ENCODE measurements around the gene BTBD16. TPM values are rescaled to one million over a fixed set of nuclear protein-coding genes. Genes with fewer than 3 reads are reported as not detected.

Gene BTBD16
- total and polyA plus RNA-seq, 2 of the 13 experiments (the other 11 are each of a cell fraction or from before 2014, with no cell fraction given): 5.0 to 11.9 TPM

DNA sequence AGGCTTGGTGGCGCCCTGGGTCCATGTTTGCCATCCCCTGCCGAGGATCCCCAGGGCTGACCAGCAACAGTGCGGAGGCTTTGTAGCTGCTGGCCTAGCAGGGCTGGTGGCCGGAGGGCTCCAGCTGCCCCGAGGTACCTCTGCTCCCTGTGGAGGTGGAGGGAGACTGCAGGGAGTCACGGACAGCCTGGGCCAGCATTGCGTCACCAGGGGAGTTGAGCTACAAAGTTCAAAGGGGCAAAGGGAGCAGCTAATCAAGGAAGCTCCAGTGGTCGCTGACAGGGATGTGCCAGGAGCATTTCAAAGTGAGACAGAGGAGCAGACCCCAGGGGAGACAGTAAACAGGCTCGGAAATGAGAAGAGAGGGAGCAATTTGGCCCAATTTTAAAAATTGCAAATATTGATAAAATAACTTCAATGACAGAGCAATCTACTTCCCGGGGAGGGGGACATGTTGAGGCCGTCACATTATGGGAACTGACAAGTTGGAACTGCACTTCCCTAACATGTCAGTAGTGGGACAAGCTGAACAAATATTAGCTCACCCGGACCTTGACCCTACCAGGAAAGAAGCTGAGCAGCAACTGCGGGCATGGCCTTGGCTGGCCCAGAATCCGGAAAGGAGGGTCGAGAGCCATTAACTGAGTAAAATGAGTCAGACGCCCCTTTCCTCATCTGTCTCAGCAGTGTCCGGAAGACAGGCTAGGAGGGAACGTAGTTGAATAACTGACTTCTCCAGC is 39.4 kb downstream of the BTBD16 start (continued):
- 0 out of 2 replicates have a peak, but pooled peaks have one; percentile 52 for TF ChIP-seq KDM3A (CRISPR knock-in tag; IDR thresholded peaks at IDR 0.05; ENCODE audit: low read depth)
- TF ChIP-seq RXRB (CRISPR knock-in tag; IDR thresholded peaks at IDR 0.05; ENCODE audit: borderline replicate concordance): peak; percentile 94
- TF ChIP-seq TIGD3 (CRISPR knock-in tag; IDR thresholded peaks at IDR 0.05; ENCODE audit: borderline replicate concordance): 0 out of 2 replicates have a peak, but pooled peaks have one; percentile 47
- TF ChIP-seq, protein P1, sequence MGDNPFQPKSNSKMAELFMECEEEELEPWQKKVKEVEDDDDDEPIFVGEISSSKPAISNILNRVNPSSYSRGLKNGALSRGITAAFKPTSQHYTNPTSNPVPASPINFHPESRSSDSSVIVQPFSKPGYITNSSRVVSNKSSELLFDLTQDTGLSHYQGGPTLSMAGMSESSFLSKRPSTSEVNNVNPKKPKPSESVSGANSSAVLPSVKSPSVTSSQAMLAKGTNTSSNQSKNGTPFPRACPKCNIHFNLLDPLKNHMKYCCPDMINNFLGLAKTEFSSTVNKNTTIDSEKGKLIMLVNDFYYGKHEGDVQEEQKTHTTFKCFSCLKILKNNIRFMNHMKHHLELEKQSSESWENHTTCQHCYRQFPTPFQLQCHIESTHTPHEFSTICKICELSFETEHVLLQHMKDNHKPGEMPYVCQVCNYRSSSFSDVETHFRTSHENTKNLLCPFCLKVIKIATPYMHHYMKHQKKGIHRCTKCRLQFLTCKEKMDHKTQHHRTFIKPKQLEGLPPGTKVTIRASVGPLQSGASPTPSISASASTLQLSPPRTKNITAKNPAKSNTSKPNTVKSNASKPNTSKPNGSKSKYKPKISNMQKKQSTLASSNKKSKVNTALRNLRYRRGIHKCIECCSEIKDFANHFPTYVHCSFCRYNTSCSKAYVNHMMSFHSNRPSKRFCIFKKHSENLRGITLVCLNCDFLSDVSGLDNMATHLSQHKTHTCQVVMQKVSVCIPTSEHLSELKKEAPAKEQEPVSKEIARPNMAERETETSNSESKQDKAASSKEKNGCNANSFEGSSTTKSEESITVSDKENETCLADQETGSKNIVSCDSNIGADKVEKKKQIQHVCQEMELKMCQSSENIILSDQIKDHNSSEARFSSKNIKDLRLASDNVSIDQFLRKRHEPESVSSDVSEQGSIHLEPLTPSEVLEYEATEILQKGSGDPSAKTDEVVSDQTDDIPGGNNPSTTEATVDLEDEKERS (CRISPR knock-in tag; IDR thresholded peaks at IDR 0.05): peak; percentile 74; the same call in 1 of the 2 replicates
- TF ChIP-seq HNRNPK (IDR thresholded peaks at IDR 0.05; ENCODE audit: low read depth, low read length, poor library complexity, severe bottlenecking): no peak
- peak; percentile 8; the same call in 1 of the 2 replicates for TF ChIP-seq MIXL1 (CRISPR knock-in tag; IDR thresholded peaks at IDR 0.05)
- peak; percentile 22; the same call in 1 of the 2 replicates for TF ChIP-seq YEATS2 (CRISPR knock-in tag; IDR thresholded peaks at IDR 0.05; ENCODE audit: borderline replicate concordance)
- peak; percentile 75 for TF ChIP-seq CBX1 (IDR thresholded peaks at IDR 0.05; ENCODE audit: low read depth)
- peak; percentile 80; the same call in 1 of the 2 replicates for TF ChIP-seq ZNF614 (CRISPR knock-in tag; IDR thresholded peaks at IDR 0.05; ENCODE audit: borderline replicate concordance)
- peak; percentile 61 for TF ChIP-seq CREB1 (IDR thresholded peaks at IDR 0.05)
- peak; percentile 76 for TF ChIP-seq CREB1 (CRISPR knock-in tag; IDR thresholded peaks at IDR 0.05)
- TF ChIP-seq ZNF414 (CRISPR knock-in tag; IDR thresholded peaks at IDR 0.05): peak; percentile 83; the same call in 1 of the 2 replicates
- peak; percentile 50; the same call in 1 of the 2 replicates for TF ChIP-seq SSRP1 (CRISPR knock-in tag; IDR thresholded peaks at IDR 0.05)
- TF ChIP-seq GABPA (IDR thresholded peaks at IDR 0.05; ENCODE audit: low read depth, low read length): no peak
- TF ChIP-seq GABPA (CRISPR knock-in tag; IDR thresholded peaks at IDR 0.05; ENCODE audit: low read depth): peak; percentile 22; the same call in 1 of the 2 replicates
- TF ChIP-seq ZNF746 (CRISPR knock-in tag; IDR thresholded peaks at IDR 0.05): peak; percentile 58; the same call in 1 of the 2 replicates

All from HepG2 (cell line).